Keratinocyte (primary cell): ENCODE results near the gene ATF5. TPM values are rescaled to one million over a fixed set of nuclear protein-coding genes. Genes with fewer than 3 reads are reported as not detected.
"Not testable (repeated sequence)": the region's sequence is repeated elsewhere in the genome, so short reads cannot be mapped to it uniquely, and the experiment has no call there.

Experiments
- DNase-seq: peaks from one replicate; pipeline ENCODE4 v3.0.0-alpha.2; 2011; ENCODE audit warnings: low read depth, missing footprints, low spot score
- FAIRE-seq: peaks from 2 replicates; lab custom pipeline; 2011; peaks lifted over from hg19 to GRCh38; lab: Jason Lieb, UNC
- H2AFZ ChIP-seq: 2 replicates; pipeline ENCODE4 v1.6.0; 2012; ENCODE audit warnings: low read length, control low read depth, inconsistent platforms; ENCODE audit not compliant: control insufficient read depth
- H3K27ac ChIP-seq: 2 replicates; pipeline ENCODE4 v1.5.1; 2011; ENCODE audit warnings: low read length; ENCODE audit not compliant: control insufficient read depth, insufficient read depth
- H3K27me3 ChIP-seq: 3 replicates; pipeline ENCODE4 v1.6.0; 2011; ENCODE audit warnings: low read length; ENCODE audit not compliant: control insufficient read depth, insufficient read depth; ENCODE audit errors: extremely low read depth
- H3K36me3 ChIP-seq, 2 experiments: 2 replicates in 1 of 2; 3 replicates in 1 of 2; pipeline ENCODE4 v1.5.1; 2011; ENCODE audit warnings: low read length in 2 of 2, mild to moderate bottlenecking in 1 of 2; ENCODE audit not compliant: control insufficient read depth in 2 of 2, insufficient read depth in 2 of 2; ENCODE audit errors: extremely low read depth in 1 of 2
- H3K4me1 ChIP-seq: 3 replicates; pipeline ENCODE4 v1.5.1; 2011; ENCODE audit warnings: low read length; ENCODE audit not compliant: control insufficient read depth, insufficient read depth; ENCODE audit errors: extremely low read depth
- H3K4me2 ChIP-seq: 3 replicates; pipeline ENCODE4 v1.6.0; 2011; ENCODE audit warnings: low read depth, low read length; ENCODE audit not compliant: control insufficient read depth, insufficient read depth; ENCODE audit errors: extremely low read depth
- H3K4me3 ChIP-seq, 3 experiments: fragments of 200-600 bp in 1 of 3; sonication (generic) in 1 of 3; 2 replicates in 2 of 3; 3 replicates in 1 of 3; pipeline ENCODE4 v1.5.1; 2011 to 2016; ENCODE audit warnings: low read length in 3 of 3, mild to moderate bottlenecking in 3 of 3, control low read depth in 2 of 3, inconsistent platforms in 1 of 3, low read depth in 1 of 3, mixed read lengths in 1 of 3, mixed run types in 1 of 3, moderate library complexity in 1 of 3; ENCODE audit not compliant: control insufficient read depth in 2 of 3, insufficient read depth in 2 of 3; ENCODE audit errors: extremely low read depth in 1 of 3
- H3K79me2 ChIP-seq: 2 replicates; pipeline ENCODE4 v1.6.0; 2012; ENCODE audit warnings: low read length; ENCODE audit not compliant: control insufficient read depth, insufficient read depth
- H3K9ac ChIP-seq: 3 replicates; pipeline ENCODE4 v1.6.0; 2011; ENCODE audit warnings: low read length; ENCODE audit not compliant: control insufficient read depth, insufficient read depth; ENCODE audit errors: extremely low read depth
- H3K9me1 ChIP-seq: 3 replicates; pipeline ENCODE4 v1.6.0; 2011; ENCODE audit warnings: low read length; ENCODE audit not compliant: control insufficient read depth, insufficient read depth; ENCODE audit errors: extremely low read depth
- H3K9me3 ChIP-seq: 2 replicates; pipeline ENCODE4 v1.5.1; 2012; ENCODE audit warnings: low read depth, low read length; ENCODE audit not compliant: control insufficient read depth
- H4K20me1 ChIP-seq: 3 replicates; pipeline ENCODE4 v1.6.0; 2011; ENCODE audit warnings: low read length; ENCODE audit not compliant: control insufficient read depth, insufficient read depth; ENCODE audit errors: extremely low read depth
- EZH2 ChIP-seq: IDR thresholded peaks from one replicate; pipeline ENCODE4 v1.6.1; 2012; ENCODE audit warnings: inconsistent platforms, mild to moderate bottlenecking, low read length, moderate library complexity
- dilution Hi-C: fragments of 300-500 bp; cut with MboI; formaldehyde crosslinking; loops from one replicate; pipeline ENCODE4 v1.7.0; 2020; ENCODE audit warnings: low sequenced_read_pairs; ENCODE audit not compliant: extremely low pct_ligation_motif_present
- polyA plus RNA-seq, 5 experiments: library from polyadenylated mRNA; depleted of rRNA in 3 of 5; stranded (reverse) in 3 of 5; stranded (forward) in 1 of 5; unstranded in 1 of 5; fragments of >200 nt; gene quantifications; 1 replicate in 1 of 5; 2 replicates in 3 of 5; 3 replicates in 1 of 5; pipeline versions ENCODE4 v1.2.1 to v1.2.3, GENCODE V29; 2011 to 2012; ENCODE audit warnings: missing spikeins in 2 of 5, low read depth in 1 of 5, low replicate concordance in 1 of 5
- TF ChIP-seq, protein P1 (sequence below), 3 experiments: IDR thresholded peaks in 1 of 3; conservative IDR thresholded peaks in 1 of 3; optimal IDR thresholded peaks in 1 of 3; 2 replicates in 2 of 3; 3 replicates in 1 of 3; pipeline versions ENCODE3 to v1.5.1; 2011; ENCODE audit warnings: low read length in 3 of 3, mild to moderate bottlenecking in 3 of 3, moderate library complexity in 2 of 3, control low read depth in 1 of 3, inconsistent platforms in 1 of 3; ENCODE audit not compliant: insufficient read depth in 2 of 3; ENCODE audit errors: extremely low read depth in 1 of 3

ATF5 gene
- polyA plus RNA-seq, 1 donor (not counting 4 experiments of a cell fraction or from before 2014, with no cell fraction given): 6.0 TPM

DNA sequence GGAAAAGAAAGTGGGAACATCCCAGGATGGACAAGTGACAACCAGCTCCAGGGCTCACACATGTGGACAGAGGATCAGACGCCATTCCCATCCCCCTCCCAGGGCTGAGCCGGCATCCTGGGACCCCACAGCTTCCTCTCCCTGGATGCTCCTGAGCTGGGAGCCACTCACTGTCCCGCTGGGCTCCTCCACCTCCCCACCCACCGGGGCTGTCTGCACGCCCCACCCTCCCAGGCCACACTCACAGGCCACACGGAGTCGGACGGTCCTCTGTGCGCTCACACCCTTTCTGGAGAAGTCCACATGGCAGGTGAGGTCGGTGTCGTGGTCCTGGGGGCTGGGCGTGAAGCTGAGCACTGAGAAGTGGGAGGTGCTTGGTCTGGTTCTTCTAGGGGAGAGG lies 30.9 kb downstream of the ATF5 start:
- H4K20me1 ChIP-seq, H3K9me3 ChIP-seq, H3K36me3 ChIP-seq, H3K4me1 ChIP-seq, H3K27ac ChIP-seq, H3K4me2 ChIP-seq, H3K4me3 ChIP-seq, dilution Hi-C loops, H3K27me3 ChIP-seq, FAIRE-seq, H3K79me2 ChIP-seq, H3K9ac ChIP-seq, H2AFZ ChIP-seq, DNase-seq, H3K9me1 ChIP-seq: not testable (repeated sequence)

DNA sequence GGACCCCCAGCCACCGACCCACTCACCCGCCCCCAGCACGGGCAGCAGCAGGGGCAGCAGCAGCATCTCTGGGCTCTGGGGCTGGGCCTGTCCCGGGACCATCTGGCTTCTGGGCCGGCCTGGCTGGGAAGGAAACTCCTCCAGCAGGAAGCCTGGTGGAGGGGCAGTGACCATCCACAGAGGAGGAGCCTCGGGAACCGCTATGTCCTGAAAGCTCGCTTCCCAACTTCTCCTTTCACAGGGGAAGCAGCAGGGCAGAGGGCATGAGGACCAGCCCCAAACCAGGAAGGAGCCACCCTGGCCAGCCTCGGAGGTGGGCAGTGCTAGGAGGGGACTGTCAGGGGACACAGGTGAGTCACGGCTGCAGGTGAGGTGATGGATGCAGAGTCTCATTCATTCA lies 32.0 kb downstream of the ATF5 start, which contains the start of gene SIGLEC11:
Gene SIGLEC11, minus strand, starts transcription at position 193 of the 400 bp plus-strand sequence. Its CDS starts 91 bp downstream, at position 102.
- FAIRE-seq, H2AFZ ChIP-seq, H3K9ac ChIP-seq, H3K4me2 ChIP-seq, dilution Hi-C loops, H3K27ac ChIP-seq, H3K27me3 ChIP-seq, DNase-seq, H3K4me3 ChIP-seq, H3K36me3 ChIP-seq, H3K79me2 ChIP-seq, H3K4me1 ChIP-seq, H4K20me1 ChIP-seq, H3K9me1 ChIP-seq, H3K9me3 ChIP-seq: not testable (repeated sequence)

DNA sequence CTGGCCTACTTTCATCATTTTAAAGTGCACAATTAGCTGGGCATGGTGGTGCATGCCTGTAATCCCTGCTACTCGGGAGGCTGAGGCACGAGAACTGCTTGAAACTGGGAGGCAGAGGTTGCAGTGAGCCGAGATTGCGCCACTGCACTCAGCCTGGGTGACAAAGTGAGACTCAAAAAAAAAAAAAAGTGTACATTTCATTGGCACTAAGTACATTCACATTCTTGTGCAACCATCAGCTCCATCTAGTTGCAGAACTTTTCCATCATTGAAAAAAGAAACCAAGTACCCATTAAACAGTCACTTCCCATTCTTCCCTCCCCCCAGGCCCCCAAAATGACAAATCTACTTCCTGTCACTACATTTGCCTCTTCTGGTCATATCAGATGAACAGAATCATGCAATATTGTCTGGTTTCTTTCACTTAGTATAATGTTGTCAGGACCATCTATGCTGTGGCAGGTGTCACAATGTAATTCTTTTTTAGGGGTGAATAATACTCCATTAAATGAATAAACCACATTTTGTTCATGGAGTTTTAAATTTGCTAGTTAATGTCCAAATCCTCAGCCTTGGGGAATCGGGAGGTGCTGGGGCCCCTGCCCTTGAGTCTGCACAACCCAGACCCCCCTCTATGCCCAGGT lies 39.4 kb downstream of the ATF5 start:
- no peaks in the 10 kb centered on the region for H3K9me3 ChIP-seq
- no peaks in the 10 kb centered on the region for H3K27me3 ChIP-seq
- FAIRE-seq (no peak), DNase-seq (no peak)
- H3K36me3 ChIP-seq: no peaks in the 10 kb centered on the region
- no peaks in the 10 kb centered on the region for H3K79me2 ChIP-seq
- TF ChIP-seq, protein P1, sequence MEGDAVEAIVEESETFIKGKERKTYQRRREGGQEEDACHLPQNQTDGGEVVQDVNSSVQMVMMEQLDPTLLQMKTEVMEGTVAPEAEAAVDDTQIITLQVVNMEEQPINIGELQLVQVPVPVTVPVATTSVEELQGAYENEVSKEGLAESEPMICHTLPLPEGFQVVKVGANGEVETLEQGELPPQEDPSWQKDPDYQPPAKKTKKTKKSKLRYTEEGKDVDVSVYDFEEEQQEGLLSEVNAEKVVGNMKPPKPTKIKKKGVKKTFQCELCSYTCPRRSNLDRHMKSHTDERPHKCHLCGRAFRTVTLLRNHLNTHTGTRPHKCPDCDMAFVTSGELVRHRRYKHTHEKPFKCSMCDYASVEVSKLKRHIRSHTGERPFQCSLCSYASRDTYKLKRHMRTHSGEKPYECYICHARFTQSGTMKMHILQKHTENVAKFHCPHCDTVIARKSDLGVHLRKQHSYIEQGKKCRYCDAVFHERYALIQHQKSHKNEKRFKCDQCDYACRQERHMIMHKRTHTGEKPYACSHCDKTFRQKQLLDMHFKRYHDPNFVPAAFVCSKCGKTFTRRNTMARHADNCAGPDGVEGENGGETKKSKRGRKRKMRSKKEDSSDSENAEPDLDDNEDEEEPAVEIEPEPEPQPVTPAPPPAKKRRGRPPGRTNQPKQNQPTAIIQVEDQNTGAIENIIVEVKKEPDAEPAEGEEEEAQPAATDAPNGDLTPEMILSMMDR (optimal IDR thresholded peaks at IDR 0.05 in 1 of 3, IDR thresholded peaks at IDR 0.05 in 1 of 3, conservative IDR thresholded peaks at IDR 0.05 in 1 of 3; ENCODE audit: extremely low read depth in 1 of 3, insufficient read depth in 2 of 3, low read length in 3 of 3): no peak
- no peak for TF ChIP-seq EZH2
- H3K27ac ChIP-seq: no peak overlapping the region
- H3K4me3 ChIP-seq: no peak overlapping the region
- H3K4me2 ChIP-seq: no peak overlapping the region
- no peak overlapping the region for H2AFZ ChIP-seq
- dilution Hi-C loops: no loop called here
- H4K20me1 ChIP-seq: no peaks in the 10 kb centered on the region
- H3K4me1 ChIP-seq: no peaks in the 10 kb centered on the region
- no peak overlapping the region for H3K9ac ChIP-seq
- H3K9me1 ChIP-seq: no peaks in the 10 kb centered on the region

DNA sequence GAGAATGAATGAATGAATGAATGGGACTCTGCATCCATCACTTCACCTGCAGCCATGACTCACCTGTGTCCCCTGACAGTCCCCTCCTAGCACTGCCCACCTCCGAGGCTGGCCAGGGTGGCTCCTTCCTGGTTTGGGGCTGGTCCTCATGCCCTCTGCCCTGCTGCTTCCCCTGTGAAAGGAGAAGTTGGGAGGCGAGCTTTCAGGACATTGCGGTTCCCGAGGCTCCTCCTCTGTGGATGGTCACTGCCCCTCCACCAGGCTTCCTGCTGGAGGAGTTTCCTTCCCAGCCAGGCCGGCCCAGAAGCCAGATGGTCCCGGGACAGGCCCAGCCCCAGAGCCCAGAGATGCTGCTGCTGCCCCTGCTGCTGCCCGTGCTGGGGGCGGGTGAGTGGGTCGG lies 40.4 kb downstream of the ATF5 start:
- H3K9ac ChIP-seq, FAIRE-seq, H3K79me2 ChIP-seq, H3K9me1 ChIP-seq, DNase-seq, H3K4me2 ChIP-seq, H3K27me3 ChIP-seq, H3K4me3 ChIP-seq, H3K9me3 ChIP-seq, H3K27ac ChIP-seq, H2AFZ ChIP-seq, H3K4me1 ChIP-seq, H3K36me3 ChIP-seq, H4K20me1 ChIP-seq, dilution Hi-C loops: not testable (repeated sequence)
